ENCODE data around the gene RBBP8.

DNA sequence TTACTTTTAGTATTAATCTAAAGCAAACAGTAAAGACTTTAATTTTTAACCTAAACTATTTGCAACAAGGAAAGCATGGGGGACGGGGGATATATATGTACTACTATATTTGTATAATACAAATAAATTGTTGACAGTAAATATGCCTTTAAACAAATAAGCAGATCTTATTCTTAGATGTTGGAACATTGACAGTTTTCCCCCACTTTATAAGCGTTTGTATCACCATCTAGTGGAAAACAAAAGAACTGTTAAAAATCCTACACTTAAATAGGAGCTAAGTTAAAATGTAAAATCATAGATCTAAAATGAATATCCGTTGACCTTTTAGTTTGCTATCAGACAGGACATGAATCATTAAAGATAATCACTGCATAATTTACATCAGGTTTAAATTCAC is 50.0 kb downstream of the RBBP8 start:
- TF ChIP-seq, protein P1, sequence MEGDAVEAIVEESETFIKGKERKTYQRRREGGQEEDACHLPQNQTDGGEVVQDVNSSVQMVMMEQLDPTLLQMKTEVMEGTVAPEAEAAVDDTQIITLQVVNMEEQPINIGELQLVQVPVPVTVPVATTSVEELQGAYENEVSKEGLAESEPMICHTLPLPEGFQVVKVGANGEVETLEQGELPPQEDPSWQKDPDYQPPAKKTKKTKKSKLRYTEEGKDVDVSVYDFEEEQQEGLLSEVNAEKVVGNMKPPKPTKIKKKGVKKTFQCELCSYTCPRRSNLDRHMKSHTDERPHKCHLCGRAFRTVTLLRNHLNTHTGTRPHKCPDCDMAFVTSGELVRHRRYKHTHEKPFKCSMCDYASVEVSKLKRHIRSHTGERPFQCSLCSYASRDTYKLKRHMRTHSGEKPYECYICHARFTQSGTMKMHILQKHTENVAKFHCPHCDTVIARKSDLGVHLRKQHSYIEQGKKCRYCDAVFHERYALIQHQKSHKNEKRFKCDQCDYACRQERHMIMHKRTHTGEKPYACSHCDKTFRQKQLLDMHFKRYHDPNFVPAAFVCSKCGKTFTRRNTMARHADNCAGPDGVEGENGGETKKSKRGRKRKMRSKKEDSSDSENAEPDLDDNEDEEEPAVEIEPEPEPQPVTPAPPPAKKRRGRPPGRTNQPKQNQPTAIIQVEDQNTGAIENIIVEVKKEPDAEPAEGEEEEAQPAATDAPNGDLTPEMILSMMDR (IDR thresholded peaks at IDR 0.05; ENCODE audit: extremely low read depth in 1 of 2, insufficient read depth in 1 of 2, low read depth in 1 of 2, low read length in 2 of 2), result peak in 1 of 2 donors; percentile 15
- no peak for TF ChIP-seq POLR2AphosphoS5 (IDR thresholded peaks at IDR 0.05; ENCODE audit: insufficient read depth, low read depth, low read length)
- TF ChIP-seq JUN (IDR thresholded peaks at IDR 0.05; ENCODE audit: borderline replicate concordance, insufficient read depth, insufficient read length, low read depth), result no peak
- TF ChIP-seq MYC (IDR thresholded peaks at IDR 0.05; ENCODE audit: low read depth, low read length), result no peak
- no peak for TF ChIP-seq POLR2A (IDR thresholded peaks at IDR 0.05; ENCODE audit: low read depth, low read length)
- TF ChIP-seq FOS (IDR thresholded peaks at IDR 0.05; ENCODE audit: borderline replicate concordance, insufficient read depth, low read length), result no peak
- TF ChIP-seq EZH2 (IDR thresholded peaks at IDR 0.05; ENCODE audit: borderline replicate concordance, low read depth, low read length, severe bottlenecking), result no peak
